CD4-positive, alpha-beta T cell treated with Interleukin-6 at 100 ng/mL for 8 hours (primary cell): ENCODE data around the gene TMEM116.
"Not testable (repeated sequence)": the region's sequence is repeated elsewhere in the genome, so short reads cannot be mapped to it uniquely, and the experiment has no call there.

Experiments used
- DNase-seq: peaks from one replicate; pipeline ENCODE4 v3.0.0-alpha.2; 2020; ENCODE audit warnings: mixed read lengths, low spot score

TMEM116 gene

DNA sequence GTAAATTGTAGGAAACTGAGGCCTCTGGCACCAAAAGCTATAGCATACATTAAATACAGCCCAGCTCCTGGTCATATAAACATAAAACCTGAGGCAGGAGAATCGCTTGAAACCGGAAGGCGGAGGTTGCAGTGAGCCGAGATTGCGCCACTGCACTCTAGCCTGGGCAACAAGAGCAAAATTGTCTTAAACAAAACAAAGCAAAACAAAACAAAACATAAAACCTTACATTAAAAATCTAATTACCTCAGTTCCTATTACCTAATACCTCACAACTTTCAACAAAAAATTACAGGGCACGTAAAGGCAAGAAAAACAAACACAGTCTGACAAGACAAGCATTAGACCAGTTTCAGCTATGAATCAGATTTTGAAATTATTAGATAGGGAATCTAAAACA, 36.7 kb downstream of the TMEM116 start:
- DNase-seq = no peak

DNA sequence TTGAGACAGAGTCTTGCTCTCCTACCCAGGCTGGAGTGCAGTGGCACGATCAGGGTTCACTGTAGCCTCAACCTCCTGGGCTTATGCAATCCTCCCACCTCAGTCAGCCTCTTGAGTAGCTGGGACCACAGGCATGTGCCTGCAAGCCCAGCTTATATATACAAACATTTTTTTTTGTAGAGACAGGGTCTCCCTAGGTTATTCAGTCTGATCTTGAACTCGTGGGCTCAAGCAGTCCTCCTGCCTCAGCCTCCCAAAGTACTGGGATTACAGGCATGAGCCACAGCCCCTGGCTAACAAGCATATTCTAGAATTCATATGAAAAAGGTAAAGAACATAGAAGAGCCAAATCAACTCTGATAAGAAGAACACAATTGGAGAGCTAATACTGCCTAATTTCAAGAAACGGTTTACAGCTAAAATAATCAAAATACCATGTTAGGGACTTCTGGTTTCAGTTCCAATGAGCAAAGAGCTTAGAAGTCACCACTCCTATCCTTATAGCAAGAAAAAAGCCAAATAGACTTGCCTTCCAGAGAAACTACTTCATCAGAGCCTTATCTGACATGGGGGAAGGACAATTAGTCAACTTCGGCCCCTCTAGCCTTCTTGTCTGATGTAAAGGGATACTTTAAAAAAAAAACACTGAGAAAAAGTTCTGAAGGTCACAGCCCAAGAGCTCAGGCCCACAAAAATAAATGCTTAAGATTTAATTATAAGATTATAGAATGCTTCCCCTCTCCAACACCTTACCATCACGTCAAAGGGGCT, 37.6 kb downstream of the TMEM116 start:
- no peak for DNase-seq

- no peak for DNase-seq
Observed at GRCh38 chr12:111971800-111972199, 41.2 kb downstream of the TMEM116 start.

GRCh38 chr12:111964935-111965334, 48.0 kb downstream of the TMEM116 start:
- no peak for DNase-seq

- DNase-seq = not testable (repeated sequence)
Observed at GRCh38 chr12:111959518-111959917, 53.4 kb downstream of the TMEM116 start.

GRCh38 chr12:111957224-111957623, 55.7 kb downstream of the TMEM116 start:
- DNase-seq = not testable (repeated sequence)

GRCh38 chr12:111954969-111955368, 58.0 kb downstream of the TMEM116 start:
- DNase-seq = no peak

GRCh38 chr12:111953455-111953854, 59.5 kb downstream of the TMEM116 start:
- no peak for DNase-seq

DNA sequence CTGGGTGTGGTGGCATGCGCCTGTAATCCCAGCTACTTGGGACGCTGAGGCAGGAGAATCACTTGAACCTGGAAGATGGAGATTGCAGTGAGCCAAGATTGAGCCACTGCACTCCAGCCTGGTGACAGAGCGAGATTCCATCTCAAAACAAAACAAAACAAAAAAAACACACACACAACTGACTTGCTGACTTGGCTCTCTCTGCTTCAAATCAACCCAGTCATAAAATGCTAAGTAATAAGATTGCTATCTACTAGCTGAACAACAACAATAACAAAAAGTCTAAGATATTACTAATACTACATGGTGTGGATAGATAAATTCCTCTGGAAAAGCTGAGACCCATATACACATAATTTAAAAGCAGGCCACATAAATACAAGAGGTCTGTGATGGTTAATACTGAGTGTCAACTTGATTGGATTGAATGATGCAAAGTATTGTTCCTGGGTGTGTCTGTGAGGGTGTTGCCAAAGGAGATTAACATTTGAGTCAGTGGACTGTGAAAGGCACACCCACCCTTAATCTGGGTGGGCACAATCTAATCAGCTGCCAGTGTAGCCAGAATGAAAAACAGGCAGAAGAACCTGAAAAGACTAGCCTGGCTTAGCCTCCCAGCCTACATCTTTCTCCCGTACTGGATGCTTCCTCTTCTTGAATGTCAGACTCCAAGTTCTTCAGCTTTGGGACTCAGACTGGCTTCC, 60.7 kb downstream of the TMEM116 start:
- DNase-seq = not testable (repeated sequence)

DNA sequence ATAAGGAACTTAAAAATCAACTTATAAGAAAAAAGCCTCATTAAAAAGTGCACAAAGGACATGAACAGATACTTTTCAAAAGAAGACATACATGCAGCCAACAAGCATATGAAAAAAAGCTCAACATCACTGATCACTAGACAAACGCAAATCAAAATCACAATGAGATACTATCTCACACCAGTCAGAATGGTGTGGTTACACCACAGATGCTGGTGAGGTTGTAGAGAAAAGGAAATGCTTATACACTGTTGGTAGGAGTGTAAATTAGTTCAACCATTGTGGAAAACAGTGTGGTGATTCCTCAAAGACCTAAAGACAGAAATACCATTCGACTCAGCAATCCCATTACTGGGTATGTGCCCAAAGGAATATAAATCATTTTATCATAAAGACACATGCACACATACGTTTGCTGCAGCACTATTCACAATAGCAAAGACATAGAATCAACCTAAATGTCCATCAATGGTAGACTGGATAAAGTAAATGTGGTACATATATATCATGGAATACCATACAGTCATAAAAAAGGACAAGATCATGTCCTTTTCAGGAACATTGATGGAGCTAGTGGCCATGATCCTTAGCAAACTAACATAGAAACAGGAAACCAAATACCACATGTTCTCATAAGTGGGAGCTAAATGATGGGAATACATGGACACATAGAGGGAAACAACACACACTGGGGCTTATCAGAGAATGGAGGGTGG, 61.8 kb downstream of the TMEM116 start:
- peak; percentile 39 for DNase-seq

DNA sequence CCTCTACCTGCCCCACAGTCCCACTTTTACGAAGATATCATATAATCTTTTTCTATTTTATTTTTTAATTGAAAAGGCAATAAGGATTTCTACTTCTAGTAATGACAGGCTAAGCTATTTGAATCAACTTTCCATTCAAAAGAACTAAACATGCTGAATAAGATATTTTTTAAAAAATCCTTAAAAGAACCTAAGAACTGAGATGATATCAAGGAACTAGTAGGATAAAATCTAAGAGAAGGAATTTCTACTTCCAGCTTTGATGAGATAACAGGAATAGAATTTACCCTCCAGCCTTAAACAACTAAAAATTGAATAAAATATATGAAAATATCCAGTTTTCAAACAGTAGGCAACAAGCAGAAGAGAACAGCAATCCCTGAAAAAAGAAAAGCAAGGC, 69.0 kb downstream of the TMEM116 start:
- DNase-seq = no peak

DNA sequence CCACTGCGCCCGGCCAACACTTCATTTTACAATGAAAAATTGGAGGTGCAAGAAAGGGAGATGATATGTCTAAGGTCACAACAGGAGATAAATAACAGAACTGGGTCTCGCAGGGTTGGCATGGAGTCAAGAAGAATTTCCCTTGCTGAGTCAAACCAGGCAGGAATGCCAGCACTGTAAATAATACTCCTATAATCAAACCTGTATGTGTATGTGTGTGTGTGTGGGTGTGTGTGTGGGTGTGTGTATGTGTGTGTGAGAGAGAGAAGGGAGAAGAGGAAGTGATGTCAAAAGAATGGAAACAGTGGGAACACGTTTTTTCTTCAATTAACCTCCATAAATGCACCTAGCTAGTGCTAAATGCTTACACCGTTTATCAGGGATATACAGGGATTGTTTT, 70.4 kb downstream of the TMEM116 start:
- DNase-seq = no peak

DNA sequence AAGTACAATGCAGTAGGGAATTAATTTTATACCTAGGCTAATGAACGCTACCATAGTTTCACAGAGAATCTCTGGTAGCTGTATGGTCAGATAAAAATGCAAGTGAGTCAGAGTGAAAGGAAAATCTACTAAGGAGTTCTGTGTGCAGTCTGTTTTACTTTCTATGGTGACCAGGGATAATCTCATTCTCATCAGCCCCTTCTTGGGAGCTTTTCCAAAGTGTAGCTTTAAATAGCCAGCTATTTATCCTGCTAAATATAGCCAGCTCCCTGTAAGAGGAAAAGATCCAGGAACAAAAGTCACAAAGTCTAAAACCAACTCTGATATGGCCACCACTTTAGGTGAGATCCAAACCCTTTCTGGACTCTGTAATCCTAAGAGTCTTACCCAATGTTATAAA, 75.5 kb downstream of the TMEM116 start:
- DNase-seq = no peak

GRCh38 chr12:111936869-111937268, 76.1 kb downstream of the TMEM116 start:
- DNase-seq = no peak

DNA sequence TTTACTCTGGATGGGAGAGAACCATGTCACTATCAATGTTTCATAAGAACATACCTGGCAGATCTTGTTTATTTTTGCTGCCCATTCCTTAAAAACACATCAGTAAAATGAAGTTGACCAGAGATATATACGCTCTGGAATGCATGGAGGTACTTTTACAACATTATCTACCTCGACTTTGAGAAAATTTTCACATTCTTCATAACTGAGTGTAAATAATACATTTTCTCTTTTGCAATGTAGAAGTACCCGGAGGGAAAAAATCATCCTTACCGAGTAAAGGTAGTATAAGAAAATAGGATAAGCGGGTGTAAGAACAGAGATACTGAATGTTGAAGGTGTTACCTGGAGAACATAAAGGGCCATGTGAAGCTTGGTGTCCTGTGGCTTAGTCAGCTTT, 80.7 kb downstream of the TMEM116 start:
- DNase-seq = no peak

- DNase-seq = no peak
Observed at GRCh38 chr12:111927346-111927745, 85.6 kb downstream of the TMEM116 start.

DNA sequence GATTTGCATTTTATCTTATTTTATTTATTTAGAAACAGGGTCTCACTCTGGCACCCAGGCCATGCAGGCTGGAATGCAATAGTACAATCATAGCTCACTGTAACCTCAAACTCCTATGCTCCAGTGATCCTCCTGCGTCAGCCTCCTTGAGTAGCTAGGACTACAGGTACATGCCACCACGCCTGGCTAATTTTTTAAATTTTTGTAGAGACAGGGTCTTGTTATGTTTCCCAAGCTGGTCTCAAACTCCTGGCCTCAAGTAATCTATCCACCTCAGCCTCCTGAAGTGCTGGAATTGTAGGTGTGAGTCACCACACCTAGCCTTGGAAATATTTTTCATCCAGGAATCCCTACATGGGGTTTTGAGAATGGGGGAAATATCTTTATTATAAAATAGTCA, 86.3 kb downstream of the TMEM116 start:
- DNase-seq = no peak

GRCh38 chr12:111925171-111925570, 87.8 kb downstream of the TMEM116 start:
- DNase-seq = no peak

DNA sequence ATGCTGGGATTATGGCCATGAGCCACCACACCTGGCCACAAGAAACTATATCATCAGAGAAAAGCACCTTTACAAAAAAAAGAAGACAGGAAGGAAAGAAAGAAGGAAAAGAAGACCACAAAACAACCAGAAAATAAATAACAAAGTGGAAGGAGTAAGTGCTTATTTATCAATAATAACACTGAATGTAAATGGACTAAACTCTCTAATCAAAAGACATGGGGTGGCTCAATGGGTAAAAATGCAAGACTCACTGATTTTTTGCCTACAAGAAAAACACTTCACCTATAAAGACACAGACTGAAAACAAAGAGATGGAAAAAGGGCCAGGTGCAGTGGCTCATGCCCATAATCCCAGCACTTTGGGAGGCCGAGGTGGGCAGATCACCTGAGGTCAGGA, 105.2 kb downstream of the TMEM116 start:
- DNase-seq = no peak

- DNase-seq = no peak
Observed at GRCh38 chr12:111905502-111905901, 107.5 kb downstream of the TMEM116 start.

GRCh38 chr12:111904446-111904975, 108.5 kb downstream of the TMEM116 start:
- DNase-seq = no peak

GRCh38 chr12:111901182-111901581, 111.8 kb downstream of the TMEM116 start:
- no peak for DNase-seq

GRCh38 chr12:111894556-111894955, 118.4 kb downstream of the TMEM116 start:
- DNase-seq = no peak
